CD4-positive, alpha-beta T cell treated with Interleukin-10 for 1 hour (primary cell): ENCODE results near the gene SLC7A9.
"Not testable (repeated sequence)": the region's sequence is repeated elsewhere in the genome, so short reads cannot be mapped to it uniquely, and the experiment has no call there.

Source experiments
- DNase-seq: peaks from one replicate; pipeline ENCODE4 v3.0.0-alpha.2; 2020

SLC7A9 gene

GRCh38 chr19:32881766-32882165 lies 12.2 kb upstream of the SLC7A9 start:
- DNase-seq, result no peak

- no peak for DNase-seq
Measured at GRCh38 chr19:32880622-32881021, 11.1 kb upstream of the SLC7A9 start.

GRCh38 chr19:32879741-32880140 lies 10.2 kb upstream of the SLC7A9 start:
- DNase-seq, result no peak

- DNase-seq, result no peak
Measured at GRCh38 chr19:32878988-32879387, 9.4 kb upstream of the SLC7A9 start.

DNA sequence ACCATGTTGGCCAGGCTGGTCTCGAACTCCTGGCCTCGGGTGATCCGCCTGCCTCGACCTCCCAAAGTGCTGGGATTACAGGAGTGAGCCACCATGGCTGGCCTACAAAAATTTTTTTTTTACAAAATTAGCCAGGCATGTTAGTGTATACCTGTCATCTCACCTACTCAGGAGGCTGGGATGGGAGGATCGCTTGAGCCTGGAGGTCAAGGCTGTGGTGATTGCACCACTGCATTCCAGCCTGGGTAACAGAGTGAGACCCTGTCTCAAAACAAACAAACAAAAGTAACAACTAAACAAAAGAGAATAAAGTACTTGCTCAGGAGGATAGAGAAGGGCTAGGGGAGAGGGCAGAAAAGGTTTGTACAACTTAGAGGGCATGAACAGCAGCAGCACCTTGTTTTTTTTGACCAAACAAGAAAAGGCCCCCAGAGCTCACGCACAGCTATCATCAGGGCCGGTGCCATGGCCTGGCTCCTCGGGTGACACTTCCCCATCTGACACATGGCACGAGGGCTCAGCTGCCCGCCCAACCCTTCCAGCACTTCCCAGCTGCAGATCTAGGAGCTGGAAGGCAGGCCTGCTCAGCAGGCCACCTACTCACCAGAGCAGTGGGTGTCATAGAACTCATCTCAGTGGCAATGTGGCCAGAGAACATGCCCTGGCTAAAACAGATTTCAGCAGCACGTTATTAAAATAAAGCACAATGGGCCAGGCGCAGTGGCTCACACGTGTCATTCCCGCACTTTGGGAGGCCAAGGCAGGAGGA lies 8.6 kb upstream of the SLC7A9 start:
- DNase-seq, result no peak

GRCh38 chr19:32877323-32877912 lies 7.9 kb upstream of the SLC7A9 start:
- DNase-seq, result no peak

- no peak for DNase-seq
Measured at GRCh38 chr19:32876919-32877285, 7.3 kb upstream of the SLC7A9 start.

GRCh38 chr19:32876236-32876918 lies 6.8 kb upstream of the SLC7A9 start:
- DNase-seq, result no peak

GRCh38 chr19:32875428-32875827 lies 5.9 kb upstream of the SLC7A9 start:
- DNase-seq, result no peak

DNA sequence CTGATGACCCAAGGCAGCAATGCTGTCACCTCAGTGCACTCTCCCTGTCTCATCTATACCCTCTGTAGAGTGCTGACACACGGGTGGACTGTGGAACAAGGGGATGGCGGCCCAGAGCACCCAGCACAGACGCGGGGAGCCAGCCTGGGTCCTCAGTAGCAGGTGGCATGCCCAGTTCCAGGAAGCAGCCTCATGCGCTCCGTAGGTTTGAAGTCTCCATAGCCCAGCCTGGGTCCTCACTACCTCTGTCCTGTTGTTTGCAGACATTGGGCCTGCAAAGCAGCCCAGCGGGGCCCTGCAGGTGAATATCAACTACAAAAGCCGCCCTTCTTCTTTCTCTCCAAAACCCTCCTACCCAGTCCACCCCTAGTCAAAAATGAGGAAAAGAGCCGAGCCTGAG lies 5.0 kb upstream of the SLC7A9 start:
- DNase-seq, result no peak

DNA sequence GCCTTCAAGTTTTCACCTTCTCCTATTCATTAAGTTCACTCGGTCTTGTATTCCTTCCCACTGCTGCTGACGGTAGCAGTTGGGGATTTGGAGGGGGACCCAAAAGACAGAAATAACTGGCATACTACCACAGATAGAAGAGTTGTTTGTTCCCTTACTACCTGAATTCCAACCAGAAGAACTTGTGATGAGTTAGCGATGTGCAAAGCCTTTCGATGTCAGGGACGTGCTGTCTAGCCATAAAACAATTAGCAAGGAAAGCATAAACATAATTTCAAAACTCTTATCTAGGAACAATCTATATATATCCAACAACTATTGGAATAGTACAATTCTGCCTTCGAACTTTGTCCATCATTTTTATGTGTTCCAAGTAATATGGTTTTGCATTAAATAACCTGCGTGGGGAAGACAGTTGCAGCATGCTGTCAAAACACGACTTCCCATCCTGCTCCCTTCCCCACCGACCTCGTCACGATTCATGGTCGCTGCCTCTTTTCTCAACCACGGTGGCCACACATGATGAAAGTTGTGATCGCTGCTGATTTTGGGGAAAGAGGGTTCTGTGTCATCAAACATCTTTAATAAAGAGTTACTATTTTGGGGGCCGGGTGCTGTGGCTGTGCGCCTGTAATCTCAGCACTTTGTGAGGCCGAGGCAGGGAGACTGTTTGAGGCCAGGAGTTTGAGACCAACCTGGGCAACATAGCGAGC lies 3.8 kb upstream of the SLC7A9 start:
- no peak for DNase-seq

- no peak for DNase-seq
Measured at GRCh38 chr19:32872391-32872790, 2.8 kb upstream of the SLC7A9 start.

DNA sequence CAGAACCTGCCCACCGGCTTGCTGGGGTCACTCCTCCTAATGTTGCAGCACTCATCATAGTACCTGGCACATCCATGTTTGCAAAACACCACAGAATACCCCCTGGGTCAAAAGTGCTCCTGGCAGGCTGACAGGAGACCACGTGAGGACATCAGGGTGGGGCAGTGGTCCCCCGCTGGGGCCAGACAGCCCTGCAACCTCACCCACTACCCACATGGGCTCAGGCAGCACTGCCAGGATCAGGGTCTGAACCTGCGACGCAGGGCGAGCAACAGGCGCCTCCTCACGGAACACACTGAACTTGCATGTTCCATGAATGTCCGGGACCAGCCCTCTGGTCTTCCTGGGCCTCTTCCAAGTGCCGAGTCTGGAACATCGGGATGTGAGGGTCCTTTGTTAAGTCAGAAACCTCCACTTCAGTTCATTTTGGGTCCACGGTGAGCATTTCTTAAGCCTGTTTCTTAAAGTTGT lies 1.4 kb upstream of the SLC7A9 start:
- no peak for DNase-seq

GRCh38 chr19:32869966-32870573 lies 503 bp upstream of the SLC7A9 start:
- DNase-seq, result no peak

DNA sequence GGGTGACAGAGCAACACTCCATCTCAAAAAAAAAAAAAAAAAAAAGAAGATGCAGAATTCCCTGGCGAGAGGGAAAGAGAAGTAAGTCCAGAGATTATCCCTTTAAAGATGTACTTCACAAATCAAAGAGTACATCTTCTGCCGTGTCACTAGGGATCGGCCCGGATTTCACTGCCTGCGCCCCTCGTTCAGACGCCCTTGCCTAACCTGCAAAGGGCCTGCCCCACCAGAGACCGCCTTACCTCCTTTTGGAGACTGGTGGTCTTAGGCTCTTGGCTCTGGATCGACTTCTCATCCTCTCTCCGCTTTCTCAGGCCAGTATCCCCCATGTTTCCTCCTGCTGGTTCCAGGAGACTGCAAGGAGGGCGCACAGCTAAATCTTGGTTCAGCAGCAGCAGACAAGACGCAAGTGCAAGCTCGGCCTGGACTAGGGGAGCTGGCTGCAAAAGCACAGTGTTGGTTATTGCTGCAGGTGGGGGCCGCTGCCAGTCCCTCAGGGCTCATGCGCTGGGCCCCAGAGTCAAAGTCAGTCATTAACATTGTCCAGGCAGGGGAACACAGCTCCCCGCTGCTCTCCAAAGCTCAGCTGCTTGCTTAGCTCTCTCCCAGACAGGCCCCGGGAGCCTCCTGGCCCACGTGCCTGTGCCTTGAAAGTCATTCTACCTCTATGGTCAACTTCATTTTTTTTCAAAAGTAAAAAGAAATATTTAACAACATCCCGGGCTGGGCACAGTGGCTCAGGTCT lies 1.2 kb downstream of the SLC7A9 start:
- DNase-seq, result no peak

DNA sequence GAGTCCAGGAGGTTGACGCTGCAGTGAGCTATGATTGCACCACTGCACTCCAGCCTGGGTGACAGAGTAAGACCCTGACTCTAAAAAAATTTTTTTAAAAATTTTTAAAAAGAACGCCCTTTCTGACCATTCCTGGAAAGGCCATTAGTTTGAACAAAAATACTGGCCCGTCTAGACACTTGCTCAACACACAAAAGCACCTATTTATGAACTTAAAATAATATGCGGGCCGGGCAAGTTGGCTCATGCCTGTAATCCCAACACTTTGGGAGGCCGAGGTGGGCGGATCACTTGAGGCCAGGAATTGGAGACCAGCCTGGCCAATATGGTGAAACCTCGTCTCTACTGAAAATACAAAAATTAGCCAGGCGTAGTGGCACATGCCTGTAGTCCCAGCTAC lies 2.1 kb downstream of the SLC7A9 start:
- not testable (repeated sequence) for DNase-seq

- no peak for DNase-seq
Measured at GRCh38 chr19:32866564-32867265, 2.9 kb downstream of the SLC7A9 start.

GRCh38 chr19:32866061-32866460 lies 3.5 kb downstream of the SLC7A9 start:
- DNase-seq, result no peak

GRCh38 chr19:32865326-32865725 lies 4.2 kb downstream of the SLC7A9 start:
- no peak for DNase-seq

DNA sequence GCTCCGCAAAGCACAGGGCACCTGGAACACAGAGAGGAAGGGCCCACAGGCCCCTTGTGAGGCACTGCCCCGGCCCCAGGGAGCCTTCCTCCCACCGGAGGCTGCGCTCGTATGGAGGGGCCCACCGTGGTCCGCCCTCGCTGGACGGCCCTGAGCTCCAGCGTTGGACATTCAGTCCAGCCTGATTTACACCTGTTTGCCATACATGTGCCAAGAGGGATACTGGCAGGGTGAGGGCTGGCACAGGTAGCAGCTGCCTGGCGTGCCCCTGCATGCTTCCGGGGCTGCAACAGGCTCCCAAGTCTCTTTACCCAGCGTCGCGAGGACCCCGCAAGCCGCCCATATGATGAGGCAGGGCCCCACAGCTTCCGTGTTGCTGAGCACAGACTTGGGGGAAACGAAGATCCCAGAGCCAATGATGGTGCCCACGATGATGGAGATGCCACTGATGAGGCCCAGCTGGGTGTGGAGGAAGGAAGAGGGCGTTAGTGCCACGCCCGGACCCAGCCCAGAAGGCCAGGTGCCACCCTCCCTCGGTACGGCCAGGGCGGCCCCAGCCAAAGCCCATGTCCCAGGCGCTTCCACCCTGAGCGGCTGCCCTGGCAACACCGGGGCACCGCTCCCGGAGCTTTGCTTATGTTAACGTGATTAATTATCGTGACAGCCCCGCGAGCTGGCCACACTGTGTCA lies 5.1 kb downstream of the SLC7A9 start:
- no peak for DNase-seq

GRCh38 chr19:32863841-32864240 lies 5.7 kb downstream of the SLC7A9 start:
- DNase-seq, result no peak
